HG03521 (cell line): Measurements from ENCODE around the gene IL22RA1.

Experiments
- ATAC-seq: cut with Tn5 transposase; IDR thresholded peaks from one replicate; pipeline ENCODE4 v1.9.1; 2021; ENCODE audit warnings: mild to moderate bottlenecking, moderate library complexity; ENCODE audit not compliant: unreplicated experiment

The IL22RA1 gene, protein sequence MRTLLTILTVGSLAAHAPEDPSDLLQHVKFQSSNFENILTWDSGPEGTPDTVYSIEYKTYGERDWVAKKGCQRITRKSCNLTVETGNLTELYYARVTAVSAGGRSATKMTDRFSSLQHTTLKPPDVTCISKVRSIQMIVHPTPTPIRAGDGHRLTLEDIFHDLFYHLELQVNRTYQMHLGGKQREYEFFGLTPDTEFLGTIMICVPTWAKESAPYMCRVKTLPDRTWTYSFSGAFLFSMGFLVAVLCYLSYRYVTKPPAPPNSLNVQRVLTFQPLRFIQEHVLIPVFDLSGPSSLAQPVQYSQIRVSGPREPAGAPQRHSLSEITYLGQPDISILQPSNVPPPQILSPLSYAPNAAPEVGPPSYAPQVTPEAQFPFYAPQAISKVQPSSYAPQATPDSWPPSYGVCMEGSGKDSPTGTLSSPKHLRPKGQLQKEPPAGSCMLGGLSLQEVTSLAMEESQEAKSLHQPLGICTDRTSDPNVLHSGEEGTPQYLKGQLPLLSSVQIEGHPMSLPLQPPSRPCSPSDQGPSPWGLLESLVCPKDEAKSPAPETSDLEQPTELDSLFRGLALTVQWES

GRCh38 chr1:24142546-24143534 is at the start of gene IL22RA1:
Gene IL22RA1, minus strand, starts transcription at chr1:24143140. Its CDS starts 58 bp downstream, at chr1:24143082.
- ATAC-seq, result no peak

DNA sequence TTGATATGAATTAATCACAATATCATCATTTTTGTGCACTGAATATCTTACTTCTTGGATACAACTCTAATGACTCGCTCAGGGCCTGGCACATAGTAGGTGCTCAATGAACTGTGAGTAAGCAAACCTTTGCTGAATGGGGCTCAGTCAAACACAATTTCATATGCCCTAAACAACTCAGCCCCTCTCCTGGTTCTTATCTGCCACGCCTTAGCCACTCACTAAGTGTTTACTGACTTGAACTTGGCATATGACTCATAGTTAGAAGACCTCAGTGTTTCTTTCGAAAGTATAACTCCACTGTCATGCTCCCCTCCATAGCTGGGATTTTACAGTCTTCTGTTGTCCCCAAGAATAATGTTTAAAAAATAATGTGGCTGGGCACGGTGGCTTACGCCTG is 48.9 kb upstream of the IL22RA1 start:
- ATAC-seq, result no peak

DNA sequence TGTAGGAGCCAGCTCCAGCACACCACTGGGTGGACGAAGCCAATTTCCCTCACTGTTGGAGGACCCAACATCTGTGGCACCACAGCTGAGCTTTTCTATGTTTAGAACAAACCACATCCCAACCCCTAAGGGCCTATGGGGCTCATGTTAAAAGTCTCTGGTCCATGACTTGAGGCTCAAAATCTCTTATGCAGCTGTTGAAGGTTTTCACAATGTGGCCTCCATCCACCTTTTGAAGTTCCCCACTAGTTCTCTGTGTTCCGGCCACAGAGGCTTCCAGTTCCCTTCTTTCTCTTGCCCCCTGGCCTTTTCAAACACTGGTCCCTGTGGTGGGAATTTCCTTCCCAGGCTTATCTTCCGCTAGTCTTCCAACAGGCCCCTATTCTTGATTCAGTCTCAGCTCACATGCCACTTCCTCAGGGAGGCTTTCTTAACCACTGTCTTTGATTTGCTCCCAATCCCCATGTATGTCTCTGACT is 48.1 kb upstream of the IL22RA1 start:
- peak; percentile 37 for ATAC-seq

- no peak for ATAC-seq
These were observed 46.6 kb upstream of the IL22RA1 start for GRCh38 chr1:24189528-24189927.

GRCh38 chr1:24186993-24187790 is 44.3 kb upstream of the IL22RA1 start, which contains the start of gene IFNLR1:
Gene IFNLR1, minus strand, starts transcription at chr1:24187289. Its CDS starts 41 bp downstream, at chr1:24187248.
- peak; percentile 30 for ATAC-seq

- no peak for ATAC-seq
These were observed 43.7 kb upstream of the IL22RA1 start for GRCh38 chr1:24186711-24186992.

GRCh38 chr1:24186031-24186710 is 43.2 kb upstream of the IL22RA1 start:
- ATAC-seq, result no peak

- ATAC-seq, result no peak
These were observed 42.1 kb upstream of the IL22RA1 start for GRCh38 chr1:24185076-24185475.

DNA sequence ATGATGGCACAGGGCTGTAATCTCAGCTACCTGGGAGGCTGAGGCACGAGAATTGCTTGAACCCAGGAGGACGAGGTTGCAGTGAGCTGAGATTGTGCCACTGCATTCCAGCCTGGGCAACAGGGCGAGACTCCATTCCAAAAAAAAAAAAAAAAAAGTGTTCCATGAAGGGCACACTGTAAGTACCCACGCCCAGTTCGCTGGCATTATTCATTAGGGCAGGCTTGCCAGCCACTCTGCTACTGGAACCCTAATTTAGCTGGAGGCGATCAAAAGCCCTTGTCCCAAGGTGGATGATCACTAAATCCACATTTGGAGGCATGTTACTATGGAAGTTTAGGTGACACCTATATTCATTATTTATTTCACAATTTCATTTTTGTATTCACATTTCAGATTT is 39.1 kb upstream of the IL22RA1 start:
- no peak for ATAC-seq

DNA sequence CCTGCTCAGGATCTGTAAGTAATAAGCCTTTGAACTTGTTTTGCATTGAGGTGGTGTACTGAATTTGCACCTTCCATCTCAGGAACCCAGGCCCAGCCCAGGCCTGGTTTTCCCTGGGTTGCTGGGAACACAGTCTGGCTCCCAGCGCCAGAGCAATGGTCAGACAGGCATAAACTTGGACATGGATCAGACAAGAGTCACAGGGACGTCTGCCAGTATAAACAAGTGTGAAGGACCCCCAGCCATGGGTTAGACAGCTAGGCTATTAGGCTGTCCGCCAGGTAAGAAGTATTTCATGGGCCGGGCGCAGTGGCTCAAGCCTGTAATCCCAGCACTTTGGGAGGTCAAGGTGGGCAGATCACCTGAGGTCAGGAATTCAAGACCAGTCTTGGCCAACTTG is 38.7 kb upstream of the IL22RA1 start:
- no peak for ATAC-seq

DNA sequence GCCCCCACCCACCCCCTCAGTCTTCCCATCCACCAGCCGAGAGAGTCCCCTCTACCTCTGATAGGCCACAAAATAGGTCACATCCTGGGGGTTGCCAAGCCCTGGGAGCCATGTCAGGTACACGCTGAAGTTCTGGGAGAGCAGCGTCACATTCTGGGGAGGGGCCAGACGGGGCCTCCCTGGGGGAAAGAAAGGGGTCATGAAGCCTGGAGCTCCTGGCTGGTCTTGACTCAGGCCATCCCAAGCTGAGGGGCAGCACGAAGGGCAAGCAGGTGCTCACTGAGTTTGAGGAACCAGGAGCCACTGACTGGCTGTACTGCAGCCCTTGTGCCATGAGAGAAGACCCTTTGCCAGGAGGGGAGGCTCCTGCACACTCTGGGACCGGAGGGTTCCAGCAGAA is 37.7 kb upstream of the IL22RA1 start:
- ATAC-seq, result no peak

- no peak for ATAC-seq
These were observed 36.4 kb upstream of the IL22RA1 start for GRCh38 chr1:24179251-24179840.

GRCh38 chr1:24178407-24178806 is 35.5 kb upstream of the IL22RA1 start:
- ATAC-seq, result no peak

- ATAC-seq, result no peak
These were observed 34.2 kb upstream of the IL22RA1 start for GRCh38 chr1:24177161-24177560.

- ATAC-seq, result no peak
These were observed 32.3 kb upstream of the IL22RA1 start for GRCh38 chr1:24175033-24175755.

- ATAC-seq, result no peak
These were observed 31.0 kb upstream of the IL22RA1 start for GRCh38 chr1:24173638-24174575.

GRCh38 chr1:24172598-24172997 is 29.7 kb upstream of the IL22RA1 start:
- ATAC-seq, result no peak

- ATAC-seq, result no peak
These were observed 26.3 kb upstream of the IL22RA1 start for GRCh38 chr1:24169286-24169685.
